Rectal smooth muscle tissue (tissue), 1 donor: ENCODE data around the gene BUD13.

ENCODE experiments used
- H3K27ac ChIP-seq: one replicate; pipeline ENCODE4 v1.7.0; 2013; ENCODE audit warnings: low read depth, low read length, inconsistent platforms
- H3K27me3 ChIP-seq: one replicate; pipeline ENCODE4 v1.7.0; 2013; ENCODE audit warnings: low read length; ENCODE audit not compliant: control insufficient read depth, insufficient read depth
- H3K36me3 ChIP-seq: one replicate; pipeline ENCODE4 v1.7.0; 2013; ENCODE audit warnings: low read length; ENCODE audit not compliant: control insufficient read depth, insufficient read depth
- H3K4me1 ChIP-seq: one replicate; pipeline ENCODE4 v1.7.0; 2013; ENCODE audit warnings: low read length; ENCODE audit not compliant: control insufficient read depth, insufficient read depth
- H3K4me3 ChIP-seq: one replicate; pipeline ENCODE4 v1.7.0; 2013; ENCODE audit warnings: low read length
- H3K9ac ChIP-seq: one replicate; pipeline ENCODE4 v1.7.0; 2013; ENCODE audit warnings: low read length

BUD13 gene

GRCh38 chr11:116701876-116702275 lies 70.9 kb downstream of the BUD13 start:
- no peaks in the 10 kb centered on the region for H3K36me3 ChIP-seq
- H3K4me3 ChIP-seq = no peak overlapping the region
- H3K9ac ChIP-seq = no peak overlapping the region
- no peaks in the 10 kb centered on the region for H3K4me1 ChIP-seq
- H3K27me3 ChIP-seq = peaks cover 2% of the 10 kb centered on the region
- no peak overlapping the region for H3K27ac ChIP-seq

DNA sequence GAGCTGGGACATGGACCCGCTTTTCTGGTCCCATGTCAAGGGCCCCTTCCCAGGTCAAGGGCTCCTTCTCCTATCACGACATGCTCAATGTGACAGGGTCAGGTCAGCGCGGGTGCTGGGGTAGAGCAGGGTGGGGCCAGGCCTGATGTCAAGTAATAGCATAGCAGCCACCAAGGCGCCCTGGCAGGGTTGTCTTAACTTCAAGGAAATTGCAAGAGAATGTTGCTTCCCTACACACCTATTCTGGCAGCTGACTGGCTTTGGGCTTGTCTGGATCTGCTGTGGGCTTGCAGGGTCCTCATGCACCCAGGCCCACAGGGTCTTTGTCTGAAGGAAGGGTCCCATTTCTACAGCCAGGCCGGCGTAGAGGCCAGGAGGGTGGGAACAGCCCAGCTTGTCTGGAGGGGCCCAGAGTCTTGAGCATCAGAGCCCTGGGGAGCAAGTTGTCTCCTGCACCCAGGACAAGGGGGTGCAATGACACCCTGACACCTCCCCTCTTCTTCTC lies 71.4 kb downstream of the BUD13 start:
- no peak overlapping the region for H3K27ac ChIP-seq
- H3K4me3 ChIP-seq = no peak overlapping the region
- peaks cover 6% of the 10 kb centered on the region for H3K27me3 ChIP-seq
- no peak overlapping the region for H3K9ac ChIP-seq
- H3K4me1 ChIP-seq = no peaks in the 10 kb centered on the region
- H3K36me3 ChIP-seq = no peaks in the 10 kb centered on the region

DNA sequence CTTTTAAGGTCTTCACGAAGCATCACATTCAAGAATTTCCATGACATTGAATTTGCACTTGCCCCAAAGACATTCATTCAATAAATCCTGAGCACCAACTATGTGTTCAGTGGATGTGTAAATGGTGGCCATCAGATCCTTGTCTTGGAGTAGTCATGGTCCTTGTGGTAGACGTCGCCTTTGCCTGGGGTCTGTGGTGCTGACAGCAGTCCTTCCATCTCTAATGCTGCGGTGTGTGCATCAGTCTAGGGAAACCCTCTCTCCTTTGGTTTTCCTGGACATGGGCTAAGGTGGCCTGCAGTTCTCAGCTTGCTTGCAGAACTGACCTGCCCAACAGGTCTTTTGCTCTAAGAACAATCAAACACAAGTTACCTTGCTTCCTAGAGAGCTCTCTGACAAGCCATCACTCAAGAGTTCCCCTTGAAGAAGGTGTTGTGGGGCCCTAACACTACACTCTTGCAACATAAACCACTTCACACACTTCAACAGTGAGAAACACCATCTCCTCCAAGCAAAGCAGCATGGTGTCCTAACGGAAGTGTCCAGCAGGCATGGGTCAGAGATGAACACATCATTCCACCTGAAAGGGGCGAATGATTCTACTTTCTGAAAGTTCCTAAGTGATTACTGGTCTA lies 72.1 kb downstream of the BUD13 start:
- Histone ChIP-seq H3K27me3 (peaks cover 6% of the 10 kb centered on the region), H3K36me3 (no peaks in the 10 kb centered on the region), H3K9ac (no peak overlapping the region), H3K4me3 (no peak overlapping the region), H3K27ac (no peak overlapping the region), H3K4me1 (no peaks in the 10 kb centered on the region)
